CD4-positive, CD25-positive, alpha-beta regulatory T cell (primary cell): ENCODE data around the gene DHX38. TPM values are rescaled to one million over a fixed set of nuclear protein-coding genes. Genes with fewer than 3 reads are reported as not detected.
"Not testable (repeated sequence)": the region's sequence is repeated elsewhere in the genome, so short reads cannot be mapped to it uniquely, and the experiment has no call there.

Experiments
- ATAC-seq, 2 donors: fragments of 150-1000 bp; cut with Tn5 transposase; one replicate each; pipeline ENCODE4 v1.10.0; 2021; ENCODE audit warnings: low read depth in 2 of 2, moderate number of reproducible peaks in 2 of 2, moderate library complexity in 1 of 2
- DNase-seq, 3 donors: peaks; one replicate each; pipeline versions ENCODE4 v3.0.0 to v3.0.0-alpha.2; 2012 to 2022; ENCODE audit warnings: mixed read lengths in 1 of 3
- H3K27ac ChIP-seq: one replicate; pipeline ENCODE4 v1.7.0; 2013; ENCODE audit warnings: mild to moderate bottlenecking, low read length; ENCODE audit not compliant: insufficient read depth, poor library complexity, severe bottlenecking
- H3K27me3 ChIP-seq: one replicate; pipeline ENCODE4 v1.7.0; 2013; ENCODE audit warnings: low read length; ENCODE audit not compliant: control insufficient read depth, insufficient read depth
- H3K36me3 ChIP-seq: one replicate; pipeline ENCODE4 v1.7.0; 2013; ENCODE audit warnings: mild to moderate bottlenecking, low read length, moderate library complexity; ENCODE audit not compliant: control insufficient read depth, insufficient read depth
- H3K4me1 ChIP-seq: 2 replicates; pipeline ENCODE4 v1.7.0; 2013; ENCODE audit warnings: mild to moderate bottlenecking, low read length; ENCODE audit not compliant: insufficient read depth, control insufficient read depth, poor library complexity, severe bottlenecking
- H3K4me3 ChIP-seq: one replicate; pipeline ENCODE4 v1.7.0; 2013; ENCODE audit warnings: low read depth, mild to moderate bottlenecking, low read length, moderate library complexity
- H3K9me3 ChIP-seq, 2 experiments: 1 replicate in 1 of 2; 2 replicates in 1 of 2; pipeline ENCODE4 v1.7.0; 2013; ENCODE audit warnings: low read length in 2 of 2, mild to moderate bottlenecking in 1 of 2, moderate library complexity in 1 of 2; ENCODE audit not compliant: control insufficient read depth in 2 of 2
- H3K27ac Mint-ChIP-seq, 3 donors: one replicate each; pipeline ENCODE4 v1.8.0; 2020 to 2022; ENCODE audit warnings: mild to moderate bottlenecking in 3 of 3, mixed read lengths in 3 of 3, moderate library complexity in 2 of 3
- H3K27me3 Mint-ChIP-seq: one replicate; pipeline ENCODE4 v1.8.0; 2022; ENCODE audit warnings: mild to moderate bottlenecking, mixed read lengths
- H3K36me3 Mint-ChIP-seq: one replicate; pipeline ENCODE4 v1.8.0; 2020; ENCODE audit warnings: mixed read lengths
- H3K4me1 Mint-ChIP-seq, 4 donors: one replicate each; pipeline ENCODE4 v1.8.0; 2020 to 2022; ENCODE audit warnings: mixed read lengths in 4 of 4, mild to moderate bottlenecking in 1 of 4
- H3K4me3 Mint-ChIP-seq, 4 donors: one replicate each; pipeline ENCODE4 v1.8.0; 2020 to 2022; ENCODE audit warnings: mild to moderate bottlenecking in 4 of 4, mixed read lengths in 4 of 4, moderate library complexity in 3 of 4
- H3K9me3 Mint-ChIP-seq, 7 donors: one replicate each; pipeline ENCODE4 v1.8.0; 2020 to 2022; ENCODE audit warnings: mixed read lengths in 7 of 7, mild to moderate bottlenecking in 3 of 7, moderate library complexity in 2 of 7
- polyA plus RNA-seq, 4 donors: library from polyadenylated mRNA; unstranded; fragments of 300-500 nt; fragmentation: Illumina TruSeq; gene quantifications; one replicate each; pipeline ENCODE4 v1.2.3, GENCODE V29; 2021
- total RNA-seq: library from RNA; stranded (reverse); gene quantifications from one replicate; pipeline ENCODE4 v1.2.3, GENCODE V29; 2022

The DHX38 gene
- total RNA-seq = 113 TPM
- polyA plus RNA-seq = 10 to 100 TPM; 19.9 to 27.7 (median 23.7) TPM

GRCh38 chr16:72093448-72094265 is at the start of gene DHX38, which contains the start of gene TXNL4B:
TSS of gene DHX38 (plus strand) at chr16:72093847. CDS start at chr16:72096158, 2,311 bp downstream.
TSS of gene TXNL4B (minus strand) at chr16:72093620. CDS start at chr16:72090749, 2,871 bp downstream.
- no peaks in the 10 kb centered on the region for H3K27me3 Mint-ChIP-seq
- peak within 1 kb of the TSS; percentile 95 for H3K27ac ChIP-seq
- H3K36me3 Mint-ChIP-seq = peaks cover 40% of the 10 kb centered on the region
- H3K27ac Mint-ChIP-seq = peak within 1 kb of the TSS; percentile 98 to 99 (median 99)
- H3K36me3 ChIP-seq = peaks cover 45% of the 10 kb centered on the region
- H3K9me3 Mint-ChIP-seq = no peaks in the 10 kb centered on the region
- no peaks in the 10 kb centered on the region for H3K27me3 ChIP-seq
- ATAC-seq = peak; percentile 98 to 99
- no peaks in the 10 kb centered on the region for H3K9me3 ChIP-seq
- peaks cover 42% of the 10 kb centered on the region for H3K4me1 ChIP-seq
- peak; percentile 91 to 99 (median 95) for DNase-seq
- peak within 1 kb of the TSS; percentile 89 for H3K4me3 ChIP-seq
- H3K4me3 Mint-ChIP-seq = peak within 1 kb of the TSS; percentile 95 to 99 (median 98)
- peaks cover 27 to 71% (median 45%) of the 10 kb centered on the region in 4 donors for H3K4me1 Mint-ChIP-seq

DNA sequence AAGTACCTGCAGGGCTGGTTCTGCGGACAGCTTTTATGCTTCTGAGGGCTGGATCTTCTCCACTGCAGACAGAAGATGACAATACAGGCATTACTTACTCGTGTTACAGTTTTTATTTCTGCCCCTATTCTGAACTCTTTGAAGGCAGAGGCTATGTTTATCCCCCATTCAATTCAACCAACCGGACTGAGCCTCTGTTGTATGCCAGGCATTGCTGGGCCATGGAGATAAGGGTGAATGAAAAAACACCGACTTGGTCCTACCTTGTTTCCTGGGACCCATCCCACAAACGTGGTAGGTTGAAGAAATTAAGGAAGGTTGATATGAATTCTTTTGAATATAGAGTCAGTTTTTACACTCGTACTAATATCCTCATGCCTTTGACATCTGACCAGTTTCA is 49.4 kb upstream of the DHX38 start:
- Histone ChIP-seq H3K36me3 (no peaks in the 10 kb centered on the region), H3K27me3 (no peaks in the 10 kb centered on the region), H3K27ac (no peak overlapping the region), H3K9me3 (no peaks in the 10 kb centered on the region), H3K4me1 (no peaks in the 10 kb centered on the region), H3K4me3 (no peak overlapping the region)
- no peaks in the 10 kb centered on the region for H3K27me3 Mint-ChIP-seq
- H3K4me1 Mint-ChIP-seq = peaks cover 0 to 4% (median 0%) of the 10 kb centered on the region in 4 donors
- ATAC-seq = no peak
- no peak overlapping the region for H3K4me3 Mint-ChIP-seq
- H3K9me3 Mint-ChIP-seq = peaks cover 0 to 6% (median 0%) of the 10 kb centered on the region in 7 donors
- no peak for DNase-seq
- no peak overlapping the region for H3K27ac Mint-ChIP-seq
- peaks cover 27% of the 10 kb centered on the region for H3K36me3 Mint-ChIP-seq

DNA sequence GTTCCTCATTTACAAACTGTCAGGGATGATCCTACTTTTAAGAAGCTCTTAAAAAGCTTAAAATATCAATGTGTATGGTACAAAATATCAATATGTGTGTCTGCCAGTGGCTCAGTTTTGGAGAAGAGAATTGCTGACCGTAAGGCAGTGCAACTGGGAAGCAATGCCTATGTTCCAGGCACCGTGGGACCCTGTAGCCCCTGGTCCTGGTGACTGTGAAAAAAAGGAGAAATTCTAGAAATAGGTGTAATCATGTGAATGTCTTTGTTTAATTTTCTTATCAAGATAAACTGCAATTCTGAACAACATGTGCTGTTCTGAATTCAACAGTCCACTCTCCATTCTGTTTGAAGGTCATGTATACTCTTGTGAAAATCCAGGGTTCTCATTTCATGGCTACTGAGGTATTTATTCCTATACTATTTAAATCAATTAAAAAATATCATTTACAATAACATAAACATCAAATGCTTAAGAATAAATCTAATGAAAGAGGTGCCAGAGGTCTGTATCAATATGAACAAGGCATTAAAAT is 48.8 kb upstream of the DHX38 start:
- no peaks in the 10 kb centered on the region for H3K27me3 Mint-ChIP-seq
- no peaks in the 10 kb centered on the region for H3K27me3 ChIP-seq
- ATAC-seq (no peak), DNase-seq (no peak)
- H3K4me1 ChIP-seq = no peaks in the 10 kb centered on the region
- no peaks in the 10 kb centered on the region for H3K9me3 ChIP-seq
- no peak overlapping the region for H3K27ac Mint-ChIP-seq
- H3K36me3 Mint-ChIP-seq = peaks cover 28% of the 10 kb centered on the region
- peaks cover 0 to 2% (median 0%) of the 10 kb centered on the region in 4 donors for H3K4me1 Mint-ChIP-seq
- H3K4me3 Mint-ChIP-seq = no peak overlapping the region
- H3K36me3 ChIP-seq = no peaks in the 10 kb centered on the region
- peaks cover 0 to 10% (median 3%) of the 10 kb centered on the region in 7 donors for H3K9me3 Mint-ChIP-seq
- H3K27ac ChIP-seq = no peak overlapping the region
- H3K4me3 ChIP-seq = no peak overlapping the region

- no peaks in the 10 kb centered on the region for H3K4me1 ChIP-seq
- H3K27me3 ChIP-seq = no peaks in the 10 kb centered on the region
- no peaks in the 10 kb centered on the region for H3K9me3 ChIP-seq
- H3K4me3 Mint-ChIP-seq = no peak overlapping the region
- H3K36me3 Mint-ChIP-seq = peaks cover 6% of the 10 kb centered on the region
- DNase-seq (no peak), ATAC-seq (no peak)
- no peak overlapping the region for H3K4me3 ChIP-seq
- no peak overlapping the region for H3K27ac Mint-ChIP-seq
- H3K27me3 Mint-ChIP-seq = no peaks in the 10 kb centered on the region
- H3K4me1 Mint-ChIP-seq = peaks cover 0 to 6% (median 0%) of the 10 kb centered on the region in 4 donors
- no peaks in the 10 kb centered on the region for H3K36me3 ChIP-seq
- H3K9me3 Mint-ChIP-seq = peaks cover 0 to 18% (median 3%) of the 10 kb centered on the region in 7 donors
- H3K27ac ChIP-seq = no peak overlapping the region
Measured at GRCh38 chr16:72049110-72049509, 44.5 kb upstream of the DHX38 start.

DNA sequence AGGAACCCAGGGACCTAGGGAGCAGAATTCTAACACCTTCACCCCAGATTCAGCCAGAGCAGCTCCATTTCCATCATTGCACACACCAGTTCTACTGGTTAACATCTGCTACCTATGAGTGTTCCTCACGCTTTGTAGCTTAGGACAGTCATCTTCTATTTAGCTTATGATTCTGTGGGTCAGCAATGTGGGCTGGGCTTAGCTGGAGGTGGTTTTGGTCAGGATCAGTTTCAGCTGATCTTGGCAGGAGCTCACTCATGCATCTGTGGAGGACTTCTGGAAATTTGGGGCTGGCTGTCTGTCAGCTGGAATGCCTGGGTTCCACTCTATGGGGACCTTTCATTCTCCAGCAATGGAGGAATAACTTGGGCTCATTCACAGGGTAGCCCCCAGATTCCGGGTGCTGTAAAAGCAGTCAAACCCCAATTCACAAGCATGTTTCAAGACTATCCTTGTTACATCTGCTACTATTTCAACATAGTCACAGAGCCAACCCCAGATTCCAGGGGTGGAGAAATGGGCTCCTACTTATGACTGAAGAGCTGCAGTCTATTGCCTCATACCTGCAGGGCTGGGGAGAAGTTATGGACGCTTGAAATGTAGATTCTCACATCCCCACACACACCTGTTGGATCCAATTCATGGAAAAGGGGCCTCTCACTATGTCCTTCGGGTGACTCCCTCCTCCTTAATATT is 42.7 kb upstream of the DHX38 start:
- Mint-ChIP-seq H3K27me3 (no peaks in the 10 kb centered on the region), H3K36me3 (peaks cover 6% of the 10 kb centered on the region), H3K4me3 (no peak overlapping the region), H3K27ac (no peak overlapping the region), H3K4me1 (peaks cover 0 to 6% (median 0%) of the 10 kb centered on the region in 4 donors), H3K9me3 (peaks cover 0 to 18% (median 3%) of the 10 kb centered on the region in 7 donors)
- Histone ChIP-seq H3K4me3 (no peak overlapping the region), H3K27ac (no peak overlapping the region), H3K36me3 (no peaks in the 10 kb centered on the region), H3K27me3 (no peaks in the 10 kb centered on the region), H3K4me1 (no peaks in the 10 kb centered on the region), H3K9me3 (no peaks in the 10 kb centered on the region)
- DNase-seq (no peak), ATAC-seq (no peak)

DNA sequence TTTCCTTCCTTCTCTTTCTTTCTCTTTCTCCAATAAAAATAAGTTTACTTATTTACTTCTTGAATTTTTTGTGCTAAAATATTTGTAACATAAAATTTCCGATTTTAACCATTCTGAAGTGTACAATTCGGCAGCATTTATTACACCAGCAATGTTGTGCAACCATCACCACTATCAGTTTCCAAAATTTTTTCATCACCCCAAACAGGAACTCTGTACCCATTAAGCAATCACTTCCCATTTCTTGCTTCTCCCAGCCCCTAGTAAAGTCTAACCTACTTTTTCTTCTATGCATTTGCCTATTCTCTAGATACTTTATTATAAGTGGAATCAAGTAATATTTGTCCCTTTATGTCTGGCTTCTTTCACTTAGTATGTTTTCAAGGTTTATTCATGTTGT is 41.8 kb upstream of the DHX38 start:
- no peak overlapping the region for H3K27ac ChIP-seq
- H3K36me3 ChIP-seq = no peaks in the 10 kb centered on the region

GRCh38 chr16:72054254-72054847 is 39.3 kb upstream of the DHX38 start, which contains the start of gene HP:
TSS of gene HP (plus strand) at chr16:72054505. CDS start at chr16:72054653, 148 bp downstream.
- not testable (repeated sequence) for H3K4me3 ChIP-seq, DNase-seq, ATAC-seq, H3K9me3 ChIP-seq, H3K27ac ChIP-seq, H3K27ac Mint-ChIP-seq, H3K4me1 Mint-ChIP-seq, H3K36me3 ChIP-seq, H3K27me3 ChIP-seq, H3K27me3 Mint-ChIP-seq, H3K36me3 Mint-ChIP-seq, H3K4me1 ChIP-seq
- Mint-ChIP-seq H3K9me3 (peaks cover 0 to 12% (median 3%) of the 10 kb centered on the region in 7 donors), H3K4me3 (peak within 1 kb of the TSS in 1 of 4 donors; percentile 17)

More for the DNA sequence above, 41.8 kb upstream of the DHX38 start:
- Mint-ChIP-seq H3K27me3 (no peaks in the 10 kb centered on the region), H3K9me3 (peaks cover 0 to 18% (median 3%) of the 10 kb centered on the region in 7 donors), H3K4me1 (peaks cover 0 to 6% (median 0%) of the 10 kb centered on the region in 4 donors), H3K27ac (no peak overlapping the region), H3K4me3 (no peak overlapping the region), H3K36me3 (peaks cover 6% of the 10 kb centered on the region)
- H3K27me3 ChIP-seq = no peaks in the 10 kb centered on the region
- no peaks in the 10 kb centered on the region for H3K4me1 ChIP-seq
- H3K9me3 ChIP-seq = no peaks in the 10 kb centered on the region
- no peak for DNase-seq
- no peak overlapping the region for H3K4me3 ChIP-seq
- ATAC-seq = no peak
